ENCODE measurements around the gene KCNG2. TPM values are rescaled to one million over a fixed set of nuclear protein-coding genes. Genes with fewer than 3 reads are reported as not detected.

The KCNG2 gene
- total RNA-seq, 1 experiment from 2014 or later = not detected

DNA sequence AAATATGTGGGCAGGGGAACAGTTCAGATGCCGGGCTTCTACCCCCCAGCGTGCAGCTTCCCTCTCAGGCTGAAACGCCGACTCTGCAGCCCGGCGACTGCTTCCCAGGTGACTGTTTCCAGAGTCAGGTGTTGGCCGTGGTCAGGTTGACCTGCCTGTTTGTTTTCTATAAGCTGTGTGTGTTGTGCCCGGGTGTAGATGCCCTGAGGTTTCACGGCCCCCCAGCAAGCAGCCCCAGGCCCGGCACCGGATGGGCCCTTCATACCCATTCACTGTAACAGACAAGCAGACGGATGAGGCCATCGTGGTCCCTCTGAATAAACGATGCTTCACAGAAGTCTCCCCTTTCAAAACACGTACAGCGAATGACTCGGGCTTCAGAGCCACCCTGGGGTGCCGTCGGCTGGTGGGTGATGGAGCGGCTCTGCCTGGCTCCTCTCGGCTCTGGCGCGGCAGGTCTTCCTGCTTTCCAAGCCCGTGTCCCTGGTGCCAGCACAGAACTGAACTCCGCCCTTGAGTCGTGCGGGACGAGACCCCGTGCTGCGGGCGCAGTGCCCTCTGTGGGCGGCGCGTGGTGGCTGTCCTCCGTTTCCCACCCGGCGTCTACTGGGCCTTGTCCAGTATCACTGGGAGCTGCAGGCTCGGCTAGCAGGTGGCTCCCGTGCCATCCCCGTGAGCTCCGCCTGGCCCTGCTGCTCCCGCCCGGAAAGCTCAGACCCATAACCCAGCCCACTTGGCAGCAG lies 15.0 kb upstream of the KCNG2 start:
- POLR2A ChIA-PET = no interaction called here
- BruUV-seq (replicated peaks) = no TSS peak
- Histone ChIP-seq H3K9me3 (ENCODE audit: control insufficient read depth in 1 of 2, insufficient read depth in 1 of 2, low read depth in 1 of 2, low read length in 2 of 2) (no peaks in the 10 kb centered on the region), H3K9me2 (ENCODE audit: insufficient read depth) (no peaks in the 10 kb centered on the region), H2AFZ (ENCODE audit: low read depth, low read length, poor library complexity, severe bottlenecking) (no peak overlapping the region), H3K27me3 (ENCODE audit: insufficient read depth, low read length) (no peaks in the 10 kb centered on the region), H3K4me3 (replicated peaks in 1 of 2; ENCODE audit: low read depth in 1 of 2, low read length in 2 of 2) (no peak overlapping the region), H3K9ac (ENCODE audit: low read length) (no peak overlapping the region), H3K4me1 (ENCODE audit: control insufficient read depth in 1 of 2, insufficient read depth in 2 of 2, low read length in 2 of 2) (no peaks in the 10 kb centered on the region), H3K36me3 (ENCODE audit: control insufficient read depth in 1 of 2, insufficient read depth in 2 of 2, low read length in 2 of 2) (no peaks in the 10 kb centered on the region), H3K27ac (ENCODE audit: low read depth, low read length) (no peak overlapping the region), H3K4me2 (ENCODE audit: low read length) (no peak overlapping the region), H3K79me2 (ENCODE audit: insufficient read depth, low read length) (no peaks in the 10 kb centered on the region), H4K20me1 (ENCODE audit: insufficient read depth) (no peaks in the 10 kb centered on the region)
- CTCF ChIA-PET = no interaction called here
- RAD21 ChIA-PET (ENCODE audit: low non-redundant PET in 1 of 2, low total read pairs in 2 of 2, uncharacterized antibody in 2 of 2, unreplicated experiment in 2 of 2) = no interaction called here
- no peak for TF ChIP-seq FOSL1 (IDR thresholded peaks at IDR 0.05; ENCODE audit: low read depth)
- TF ChIP-seq, protein P1, sequence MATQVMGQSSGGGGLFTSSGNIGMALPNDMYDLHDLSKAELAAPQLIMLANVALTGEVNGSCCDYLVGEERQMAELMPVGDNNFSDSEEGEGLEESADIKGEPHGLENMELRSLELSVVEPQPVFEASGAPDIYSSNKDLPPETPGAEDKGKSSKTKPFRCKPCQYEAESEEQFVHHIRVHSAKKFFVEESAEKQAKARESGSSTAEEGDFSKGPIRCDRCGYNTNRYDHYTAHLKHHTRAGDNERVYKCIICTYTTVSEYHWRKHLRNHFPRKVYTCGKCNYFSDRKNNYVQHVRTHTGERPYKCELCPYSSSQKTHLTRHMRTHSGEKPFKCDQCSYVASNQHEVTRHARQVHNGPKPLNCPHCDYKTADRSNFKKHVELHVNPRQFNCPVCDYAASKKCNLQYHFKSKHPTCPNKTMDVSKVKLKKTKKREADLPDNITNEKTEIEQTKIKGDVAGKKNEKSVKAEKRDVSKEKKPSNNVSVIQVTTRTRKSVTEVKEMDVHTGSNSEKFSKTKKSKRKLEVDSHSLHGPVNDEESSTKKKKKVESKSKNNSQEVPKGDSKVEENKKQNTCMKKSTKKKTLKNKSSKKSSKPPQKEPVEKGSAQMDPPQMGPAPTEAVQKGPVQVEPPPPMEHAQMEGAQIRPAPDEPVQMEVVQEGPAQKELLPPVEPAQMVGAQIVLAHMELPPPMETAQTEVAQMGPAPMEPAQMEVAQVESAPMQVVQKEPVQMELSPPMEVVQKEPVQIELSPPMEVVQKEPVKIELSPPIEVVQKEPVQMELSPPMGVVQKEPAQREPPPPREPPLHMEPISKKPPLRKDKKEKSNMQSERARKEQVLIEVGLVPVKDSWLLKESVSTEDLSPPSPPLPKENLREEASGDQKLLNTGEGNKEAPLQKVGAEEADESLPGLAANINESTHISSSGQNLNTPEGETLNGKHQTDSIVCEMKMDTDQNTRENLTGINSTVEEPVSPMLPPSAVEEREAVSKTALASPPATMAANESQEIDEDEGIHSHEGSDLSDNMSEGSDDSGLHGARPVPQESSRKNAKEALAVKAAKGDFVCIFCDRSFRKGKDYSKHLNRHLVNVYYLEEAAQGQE (IDR thresholded peaks at IDR 0.05; ENCODE audit: low read depth) = no peak
- TF ChIP-seq EZH2 (IDR thresholded peaks at IDR 0.05) = no peak
- TF ChIP-seq EZH2phosphoT487 (IDR thresholded peaks at IDR 0.05; ENCODE audit: borderline replicate concordance) = no peak
- no peak for TF ChIP-seq SRF (IDR thresholded peaks at IDR 0.05; ENCODE audit: low read depth)
- no peak for TF ChIP-seq YY1 (IDR thresholded peaks at IDR 0.05; ENCODE audit: extremely low read depth, insufficient replicate concordance, low read depth, low read length)
- no peak for TF ChIP-seq RAD21 (IDR thresholded peaks at IDR 0.05; ENCODE audit: low read depth)
- no peak for TF ChIP-seq EGR1 (IDR thresholded peaks at IDR 0.05; ENCODE audit: low read depth)
- intact Hi-C loops (cut with micrococcal nuclease) = no loop called here
- ATAC-seq (0 out of 2 replicates have a peak, but pooled peaks have one; percentile 25), DNase-seq (ENCODE audit: low read depth, low spot score) (no peak)

All from HCT116 (cell line).